ENCODE measurements around the gene EIF5. TPM values are rescaled to one million over a fixed set of nuclear protein-coding genes. Genes with fewer than 3 reads are reported as not detected.

Gene EIF5
- polyA plus RNA-seq, 1 donor (not counting 4 experiments of a cell fraction or from before 2014, with no cell fraction given) = 221 TPM

GRCh38 chr14:103304706-103305105 is 29.3 kb upstream of the EIF5 start:
- no peak for DNase-seq (ENCODE audit: low read depth, low spot score)
- Histone ChIP-seq H3K4me2 (ENCODE audit: control insufficient read depth, extremely low read depth, insufficient read depth, low read depth, low read length) (no peak overlapping the region), H3K4me3 (ENCODE audit: control insufficient read depth in 2 of 3, extremely low read depth in 1 of 3, insufficient read depth in 2 of 3, low read depth in 1 of 3, low read length in 3 of 3) (no peak overlapping the region), H3K79me2 (ENCODE audit: control insufficient read depth, insufficient read depth, low read length) (no peaks in the 10 kb centered on the region), H3K4me1 (ENCODE audit: control insufficient read depth, extremely low read depth, insufficient read depth, low read length) (peaks cover 9% of the 10 kb centered on the region), H3K9me1 (ENCODE audit: control insufficient read depth, extremely low read depth, insufficient read depth, low read length) (no peaks in the 10 kb centered on the region), H3K27ac (ENCODE audit: control insufficient read depth, insufficient read depth, low read length) (no peak overlapping the region), H3K27me3 (ENCODE audit: control insufficient read depth, extremely low read depth, insufficient read depth, low read length) (no peaks in the 10 kb centered on the region), H3K9ac (ENCODE audit: control insufficient read depth, extremely low read depth, insufficient read depth, low read length) (no peak overlapping the region), H4K20me1 (ENCODE audit: control insufficient read depth, extremely low read depth, insufficient read depth, low read length) (no peaks in the 10 kb centered on the region), H3K36me3 (ENCODE audit: control insufficient read depth in 2 of 2, extremely low read depth in 1 of 2, insufficient read depth in 2 of 2, low read length in 2 of 2) (no peaks in the 10 kb centered on the region), H2AFZ (ENCODE audit: control insufficient read depth, low read length) (no peak overlapping the region), H3K9me3 (ENCODE audit: control insufficient read depth, low read depth, low read length) (no peaks in the 10 kb centered on the region)
- dilution Hi-C loops (cut with MboI; ENCODE audit: extremely low pct_ligation_motif_present, low sequenced_read_pairs) = no loop called here
- TF ChIP-seq EZH2 (IDR thresholded peaks at IDR 0.05; ENCODE audit: low read length) (no peak), CTCF (optimal IDR thresholded peaks at IDR 0.05 in 1 of 3, IDR thresholded peaks at IDR 0.05 in 1 of 3, conservative IDR thresholded peaks at IDR 0.05 in 1 of 3; ENCODE audit: extremely low read depth in 1 of 3, insufficient read depth in 2 of 3, low read length in 3 of 3) (no peak)
- no peak for FAIRE-seq

- Histone ChIP-seq H3K4me1 (ENCODE audit: control insufficient read depth, extremely low read depth, insufficient read depth, low read length) (no peaks in the 10 kb centered on the region), H3K4me2 (ENCODE audit: control insufficient read depth, extremely low read depth, insufficient read depth, low read depth, low read length) (no peak overlapping the region), H3K9me1 (ENCODE audit: control insufficient read depth, extremely low read depth, insufficient read depth, low read length) (no peaks in the 10 kb centered on the region), H3K79me2 (ENCODE audit: control insufficient read depth, insufficient read depth, low read length) (no peaks in the 10 kb centered on the region), H3K27me3 (ENCODE audit: control insufficient read depth, extremely low read depth, insufficient read depth, low read length) (no peaks in the 10 kb centered on the region), H3K9ac (ENCODE audit: control insufficient read depth, extremely low read depth, insufficient read depth, low read length) (no peak overlapping the region), H2AFZ (ENCODE audit: control insufficient read depth, low read length) (no peak overlapping the region), H3K27ac (ENCODE audit: control insufficient read depth, insufficient read depth, low read length) (no peak overlapping the region), H3K4me3 (ENCODE audit: control insufficient read depth in 2 of 3, extremely low read depth in 1 of 3, insufficient read depth in 2 of 3, low read depth in 1 of 3, low read length in 3 of 3) (no peak overlapping the region), H3K9me3 (ENCODE audit: control insufficient read depth, low read depth, low read length) (no peaks in the 10 kb centered on the region), H3K36me3 (ENCODE audit: control insufficient read depth in 2 of 2, extremely low read depth in 1 of 2, insufficient read depth in 2 of 2, low read length in 2 of 2) (no peaks in the 10 kb centered on the region), H4K20me1 (ENCODE audit: control insufficient read depth, extremely low read depth, insufficient read depth, low read length) (no peaks in the 10 kb centered on the region)
- TF ChIP-seq CTCF (optimal IDR thresholded peaks at IDR 0.05 in 1 of 3, IDR thresholded peaks at IDR 0.05 in 1 of 3, conservative IDR thresholded peaks at IDR 0.05 in 1 of 3; ENCODE audit: extremely low read depth in 1 of 3, insufficient read depth in 2 of 3, low read length in 3 of 3) = no peak
- TF ChIP-seq EZH2 (IDR thresholded peaks at IDR 0.05; ENCODE audit: low read length) = no peak
- dilution Hi-C loops (cut with MboI; ENCODE audit: extremely low pct_ligation_motif_present, low sequenced_read_pairs) = no loop called here
- FAIRE-seq = no peak
- no peak for DNase-seq (ENCODE audit: low read depth, low spot score)
These were observed 25.1 kb upstream of the EIF5 start for GRCh38 chr14:103308717-103309616.

Data from keratinocyte (primary cell).